SK-N-SH (cell line): ENCODE data around the gene TACC2.

Experiments used
- CHD2 ChIP-seq: fragments of 150-350 bp; IDR thresholded peaks from 2 replicates; pipeline ENCODE4 v1.6.1; 2018; ENCODE audit warnings: low read length; ENCODE audit not compliant: partially characterized antibody
- GABPA ChIP-seq: IDR thresholded peaks from 2 replicates; pipeline ENCODE4 v1.4.0; 2012; ENCODE audit warnings: low read depth, mild to moderate bottlenecking
- RCOR1 ChIP-seq: fragments of 150-350 bp; IDR thresholded peaks from 2 replicates; pipeline ENCODE4 v1.6.1; 2017; ENCODE audit warnings: antibody characterized with exemption, low read length
- SIN3A ChIP-seq: IDR thresholded peaks from 2 replicates; pipeline ENCODE4 v1.6.1; 2012; ENCODE audit warnings: low read depth, mild to moderate bottlenecking, low read length, moderate library complexity, borderline replicate concordance
- SMC3 ChIP-seq: IDR thresholded peaks from 2 replicates; pipeline ENCODE4 v1.6.1; 2012; ENCODE audit warnings: low read depth, low read length, improper control_type of control experiment
- TCF12 ChIP-seq: IDR thresholded peaks from 2 replicates; pipeline ENCODE4 v1.4.0; 2012
- TEAD4 ChIP-seq: IDR thresholded peaks from 2 replicates; pipeline ENCODE4 v1.4.0; 2012; ENCODE audit warnings: mild to moderate bottlenecking, borderline replicate concordance; ENCODE audit not compliant: insufficient read depth
- TF ChIP-seq, protein P1 (sequence below): fragments of 200-600 bp; sonication (generic); IDR thresholded peaks from 2 replicates; pipeline ENCODE4 v1.6.1; 2017; ENCODE audit warnings: antibody characterized with exemption, mild to moderate bottlenecking, moderate library complexity
- TF ChIP-seq, protein P2 (sequence below): IDR thresholded peaks from 2 replicates; pipeline ENCODE4 v1.6.1; 2012; ENCODE audit warnings: mild to moderate bottlenecking, low read depth, low read length, moderate library complexity
- TF ChIP-seq, protein P3 (sequence below): IDR thresholded peaks from 2 replicates; pipeline ENCODE4 v1.4.0; 2012; ENCODE audit warnings: low read depth, borderline replicate concordance

DNA sequence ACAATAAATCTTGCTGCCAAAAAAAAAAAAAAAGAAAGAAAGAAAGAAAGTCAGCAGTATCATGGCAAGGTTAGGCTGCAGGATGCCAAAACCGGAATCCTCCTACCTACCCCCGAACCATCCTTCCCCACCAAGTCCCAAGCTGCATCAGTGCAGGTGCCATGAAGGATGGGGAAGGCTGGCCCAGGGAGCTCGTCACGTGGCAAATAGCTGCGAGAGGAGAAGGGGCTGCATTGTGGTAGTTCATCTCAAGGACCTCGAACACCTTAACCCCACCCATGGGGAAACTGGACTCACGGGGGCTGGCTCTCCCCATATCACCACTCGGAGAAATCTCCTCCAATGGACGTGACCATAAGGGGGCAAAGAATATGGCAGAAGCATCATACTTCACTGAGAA, 86.2 kb downstream of the TACC2 start:
- TF ChIP-seq, protein P1, sequence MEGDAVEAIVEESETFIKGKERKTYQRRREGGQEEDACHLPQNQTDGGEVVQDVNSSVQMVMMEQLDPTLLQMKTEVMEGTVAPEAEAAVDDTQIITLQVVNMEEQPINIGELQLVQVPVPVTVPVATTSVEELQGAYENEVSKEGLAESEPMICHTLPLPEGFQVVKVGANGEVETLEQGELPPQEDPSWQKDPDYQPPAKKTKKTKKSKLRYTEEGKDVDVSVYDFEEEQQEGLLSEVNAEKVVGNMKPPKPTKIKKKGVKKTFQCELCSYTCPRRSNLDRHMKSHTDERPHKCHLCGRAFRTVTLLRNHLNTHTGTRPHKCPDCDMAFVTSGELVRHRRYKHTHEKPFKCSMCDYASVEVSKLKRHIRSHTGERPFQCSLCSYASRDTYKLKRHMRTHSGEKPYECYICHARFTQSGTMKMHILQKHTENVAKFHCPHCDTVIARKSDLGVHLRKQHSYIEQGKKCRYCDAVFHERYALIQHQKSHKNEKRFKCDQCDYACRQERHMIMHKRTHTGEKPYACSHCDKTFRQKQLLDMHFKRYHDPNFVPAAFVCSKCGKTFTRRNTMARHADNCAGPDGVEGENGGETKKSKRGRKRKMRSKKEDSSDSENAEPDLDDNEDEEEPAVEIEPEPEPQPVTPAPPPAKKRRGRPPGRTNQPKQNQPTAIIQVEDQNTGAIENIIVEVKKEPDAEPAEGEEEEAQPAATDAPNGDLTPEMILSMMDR: no peak
- TF ChIP-seq RCOR1: no peak
- TF ChIP-seq, protein P2, sequence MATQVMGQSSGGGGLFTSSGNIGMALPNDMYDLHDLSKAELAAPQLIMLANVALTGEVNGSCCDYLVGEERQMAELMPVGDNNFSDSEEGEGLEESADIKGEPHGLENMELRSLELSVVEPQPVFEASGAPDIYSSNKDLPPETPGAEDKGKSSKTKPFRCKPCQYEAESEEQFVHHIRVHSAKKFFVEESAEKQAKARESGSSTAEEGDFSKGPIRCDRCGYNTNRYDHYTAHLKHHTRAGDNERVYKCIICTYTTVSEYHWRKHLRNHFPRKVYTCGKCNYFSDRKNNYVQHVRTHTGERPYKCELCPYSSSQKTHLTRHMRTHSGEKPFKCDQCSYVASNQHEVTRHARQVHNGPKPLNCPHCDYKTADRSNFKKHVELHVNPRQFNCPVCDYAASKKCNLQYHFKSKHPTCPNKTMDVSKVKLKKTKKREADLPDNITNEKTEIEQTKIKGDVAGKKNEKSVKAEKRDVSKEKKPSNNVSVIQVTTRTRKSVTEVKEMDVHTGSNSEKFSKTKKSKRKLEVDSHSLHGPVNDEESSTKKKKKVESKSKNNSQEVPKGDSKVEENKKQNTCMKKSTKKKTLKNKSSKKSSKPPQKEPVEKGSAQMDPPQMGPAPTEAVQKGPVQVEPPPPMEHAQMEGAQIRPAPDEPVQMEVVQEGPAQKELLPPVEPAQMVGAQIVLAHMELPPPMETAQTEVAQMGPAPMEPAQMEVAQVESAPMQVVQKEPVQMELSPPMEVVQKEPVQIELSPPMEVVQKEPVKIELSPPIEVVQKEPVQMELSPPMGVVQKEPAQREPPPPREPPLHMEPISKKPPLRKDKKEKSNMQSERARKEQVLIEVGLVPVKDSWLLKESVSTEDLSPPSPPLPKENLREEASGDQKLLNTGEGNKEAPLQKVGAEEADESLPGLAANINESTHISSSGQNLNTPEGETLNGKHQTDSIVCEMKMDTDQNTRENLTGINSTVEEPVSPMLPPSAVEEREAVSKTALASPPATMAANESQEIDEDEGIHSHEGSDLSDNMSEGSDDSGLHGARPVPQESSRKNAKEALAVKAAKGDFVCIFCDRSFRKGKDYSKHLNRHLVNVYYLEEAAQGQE: no peak
- no peak for TF ChIP-seq SMC3
- no peak for TF ChIP-seq CHD2
- TF ChIP-seq, protein P3, sequence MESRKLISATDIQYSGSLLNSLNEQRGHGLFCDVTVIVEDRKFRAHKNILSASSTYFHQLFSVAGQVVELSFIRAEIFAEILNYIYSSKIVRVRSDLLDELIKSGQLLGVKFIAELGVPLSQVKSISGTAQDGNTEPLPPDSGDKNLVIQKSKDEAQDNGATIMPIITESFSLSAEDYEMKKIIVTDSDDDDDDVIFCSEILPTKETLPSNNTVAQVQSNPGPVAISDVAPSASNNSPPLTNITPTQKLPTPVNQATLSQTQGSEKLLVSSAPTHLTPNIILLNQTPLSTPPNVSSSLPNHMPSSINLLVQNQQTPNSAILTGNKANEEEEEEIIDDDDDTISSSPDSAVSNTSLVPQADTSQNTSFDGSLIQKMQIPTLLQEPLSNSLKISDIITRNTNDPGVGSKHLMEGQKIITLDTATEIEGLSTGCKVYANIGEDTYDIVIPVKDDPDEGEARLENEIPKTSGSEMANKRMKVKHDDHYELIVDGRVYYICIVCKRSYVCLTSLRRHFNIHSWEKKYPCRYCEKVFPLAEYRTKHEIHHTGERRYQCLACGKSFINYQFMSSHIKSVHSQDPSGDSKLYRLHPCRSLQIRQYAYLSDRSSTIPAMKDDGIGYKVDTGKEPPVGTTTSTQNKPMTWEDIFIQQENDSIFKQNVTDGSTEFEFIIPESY: no peak
- no peak for TF ChIP-seq TCF12
- no peak for TF ChIP-seq GABPA
- no peak for TF ChIP-seq SIN3A
- TF ChIP-seq TEAD4: no peak
